Breast epithelium (tissue), 3 donors: ENCODE measurements around the gene MICALL1.

ENCODE experiments used
- CTCF ChIP-seq, 3 donors: fragments of 450-650 bp; IDR thresholded peaks; one replicate each; pipeline ENCODE4 v1.5.1; 2016 to 2017; ENCODE audit warnings: antibody characterized with exemption in 3 of 3, mild to moderate bottlenecking in 3 of 3, moderate library complexity in 3 of 3
- POLR2A ChIP-seq: fragments of 450-650 bp; IDR thresholded peaks from one replicate; pipeline ENCODE4 v1.6.1; 2016; ENCODE audit warnings: antibody characterized with exemption, mild to moderate bottlenecking, moderate library complexity
- POLR2AphosphoS5 ChIP-seq, 3 donors: sonication (generic); formaldehyde crosslinking; IDR thresholded peaks; one replicate each; pipeline ENCODE4 v1.6.1; 2017; ENCODE audit warnings: antibody characterized with exemption in 3 of 3

- TF ChIP-seq CTCF (IDR thresholded peaks at IDR 0.05): no peak
- no peak for TF ChIP-seq POLR2AphosphoS5 (IDR thresholded peaks at IDR 0.05)
- TF ChIP-seq POLR2A: no peak
These were observed 11.9 kb downstream of the MICALL1 start for GRCh38 chr22:37917874-37918548.
